Measurements from ENCODE around the gene APOO. TPM values are rescaled to one million over a fixed set of nuclear protein-coding genes. Genes with fewer than 3 reads are reported as not detected.

APOO gene
- total RNA-seq, 2 donors from 2014 or later: 27.1 to 63.3 TPM

- Histone ChIP-seq H3K27me3 (no peaks in the 10 kb centered on the region), H3K4me1 (no peaks in the 10 kb centered on the region), H3K36me3 (no peaks in the 10 kb centered on the region), H3K27ac (no peak overlapping the region), H3K4me3 (no peak overlapping the region), H3K9me3 (peaks cover 0 to 12% of the 10 kb centered on the region in 2 donors)
- TF ChIP-seq CTCF (IDR thresholded peaks at IDR 0.05): no peak
- DNase-seq (ENCODE audit: low spot score): no peak
Observed at GRCh38 chrX:23919148-23919547, 11.4 kb upstream of the APOO start.

- H3K9me3 ChIP-seq: peaks cover 0 to 4% of the 10 kb centered on the region in 2 donors
Observed at GRCh38 chrX:23911126-23911835, 3.5 kb upstream of the APOO start.

GRCh38 chrX:23908219-23909004 lies 674 bp upstream of the APOO start:
- Histone ChIP-seq H3K27me3 (no peaks in the 10 kb centered on the region), H3K4me3 (peak overlapping the region; percentile 43 to 55), H3K36me3 (no peaks in the 10 kb centered on the region), H3K27ac (peak overlapping the region; percentile 81), H3K4me1 (peaks cover 0 to 11% of the 10 kb centered on the region in 2 donors), H3K9me3 (peaks cover 0 to 4% of the 10 kb centered on the region in 2 donors)
- TF ChIP-seq CTCF (IDR thresholded peaks at IDR 0.05): peak in 1 of 2 donors; percentile 12
- DNase-seq (ENCODE audit: low spot score): no peak

More at GRCh38 chrX:23911126-23911835, 3.5 kb upstream of the APOO start:
- Histone ChIP-seq H3K27ac (no peak overlapping the region), H3K27me3 (no peaks in the 10 kb centered on the region), H3K4me1 (peaks cover 0 to 11% of the 10 kb centered on the region in 2 donors), H3K36me3 (no peaks in the 10 kb centered on the region), H3K4me3 (no peak overlapping the region)
- DNase-seq (ENCODE audit: low spot score): no peak
- no peak for TF ChIP-seq CTCF (IDR thresholded peaks at IDR 0.05)

GRCh38 chrX:23907111-23907497 lies 634 bp downstream of the APOO start:
- H3K27me3 ChIP-seq: no peaks in the 10 kb centered on the region
- peak overlapping the region; percentile 43 to 55 for H3K4me3 ChIP-seq
- H3K36me3 ChIP-seq: no peaks in the 10 kb centered on the region
- peak overlapping the region; percentile 81 for H3K27ac ChIP-seq
- no peak for DNase-seq (ENCODE audit: low spot score)
- H3K9me3 ChIP-seq: peaks cover 0 to 4% of the 10 kb centered on the region in 2 donors
- peaks cover 0 to 13% of the 10 kb centered on the region in 2 donors for H3K4me1 ChIP-seq
- no peak for TF ChIP-seq CTCF (IDR thresholded peaks at IDR 0.05)

- Histone ChIP-seq H3K4me3 (no peak overlapping the region), H3K9me3 (peaks cover 0 to 4% of the 10 kb centered on the region in 2 donors), H3K27me3 (no peaks in the 10 kb centered on the region), H3K27ac (no peak overlapping the region), H3K36me3 (no peaks in the 10 kb centered on the region), H3K4me1 (peaks cover 0 to 27% of the 10 kb centered on the region in 2 donors)
- no peak for TF ChIP-seq CTCF (IDR thresholded peaks at IDR 0.05)
- no peak for DNase-seq (ENCODE audit: low spot score)
Observed at GRCh38 chrX:23904096-23904495, 3.6 kb downstream of the APOO start.
